ENCODE measurements around the gene MCAM.

Gene MCAM

GRCh38 chr11:119316729-119317591 is at the start of gene MCAM:
TSS of gene MCAM (minus strand) at chr11:119317130. CDS start at chr11:119317101, 29 bp downstream.
- no peak for DNase-seq (ENCODE audit: low read depth in 3 of 3)

- DNase-seq (ENCODE audit: low read depth in 3 of 3), result no peak
These were observed 48.2 kb upstream of the MCAM start for GRCh38 chr11:119365071-119365591.

- peak in 1 of 3 donors; percentile 22 for DNase-seq (ENCODE audit: low read depth in 3 of 3)
These were observed 47.1 kb upstream of the MCAM start for GRCh38 chr11:119363851-119364590.

GRCh38 chr11:119363081-119363850 is 46.3 kb upstream of the MCAM start:
- no peak for DNase-seq (ENCODE audit: low read depth in 3 of 3)

- no peak for DNase-seq (ENCODE audit: low read depth in 3 of 3)
These were observed 45.8 kb upstream of the MCAM start for GRCh38 chr11:119362741-119363080.

GRCh38 chr11:119361941-119362725 is 45.2 kb upstream of the MCAM start:
- DNase-seq (ENCODE audit: low read depth in 3 of 3), result no peak

GRCh38 chr11:119361056-119361787 is 44.3 kb upstream of the MCAM start:
- DNase-seq (ENCODE audit: low read depth in 3 of 3), result peak; percentile 40 to 66 (median 58)

GRCh38 chr11:119359365-119360214 is 42.7 kb upstream of the MCAM start:
- DNase-seq (ENCODE audit: low read depth in 3 of 3), result no peak

GRCh38 chr11:119357074-119357473 is 40.1 kb upstream of the MCAM start:
- no peak for DNase-seq (ENCODE audit: low read depth in 3 of 3)

GRCh38 chr11:119356349-119357031 is 39.6 kb upstream of the MCAM start:
- peak; percentile 46 to 74 (median 57) for DNase-seq (ENCODE audit: low read depth in 3 of 3)

- DNase-seq (ENCODE audit: low read depth in 3 of 3), result no peak
These were observed 38.3 kb upstream of the MCAM start for GRCh38 chr11:119355091-119355843.

GRCh38 chr11:119352857-119353260 is 35.9 kb upstream of the MCAM start:
- no peak for DNase-seq (ENCODE audit: low read depth in 3 of 3)

- DNase-seq (ENCODE audit: low read depth in 3 of 3), result no peak
These were observed 34.3 kb upstream of the MCAM start for GRCh38 chr11:119351232-119351631.

- DNase-seq (ENCODE audit: low read depth in 3 of 3), result no peak
These were observed 33.4 kb upstream of the MCAM start for GRCh38 chr11:119350302-119350701.

GRCh38 chr11:119347940-119348605 is 31.1 kb upstream of the MCAM start:
- no peak for DNase-seq (ENCODE audit: low read depth in 3 of 3)

- no peak for DNase-seq (ENCODE audit: low read depth in 3 of 3)
These were observed 30.3 kb upstream of the MCAM start for GRCh38 chr11:119347242-119347641.

GRCh38 chr11:119346605-119347004 is 29.7 kb upstream of the MCAM start, which contains the start of gene MFRP:
TSS of gene MFRP (minus strand) at chr11:119346705. CDS start at chr11:119346513, 192 bp downstream.
- DNase-seq (ENCODE audit: low read depth in 3 of 3), result no peak
